Spleen (tissue), 7 donors: ENCODE results near the gene GRK5.

Experiments used
- CTCF ChIP-seq, 11 experiments: fragments of 200-600 bp in 7 of 11; fragments of 450-650 bp in 4 of 11; sonication (generic) in 4 of 11; IDR thresholded peaks in 8 of 11; conservative IDR thresholded peaks in 3 of 11; 1 replicate in 7 of 11; 2 replicates in 4 of 11; pipeline versions ENCODE4 v1.4.0 to v1.8.0; 2016 to 2021; ENCODE audit warnings: antibody characterized with exemption in 11 of 11, inconsistent platforms in 4 of 11, mild to moderate bottlenecking in 1 of 11
- POLR2A ChIP-seq, 3 donors: fragments of 450-650 bp; IDR thresholded peaks; one replicate each; pipeline ENCODE4 v1.5.1; 2017; ENCODE audit warnings: antibody characterized with exemption in 3 of 3, mild to moderate bottlenecking in 1 of 3
- POLR2AphosphoS5 ChIP-seq, 3 donors: sonication (generic); formaldehyde crosslinking; IDR thresholded peaks; one replicate each; pipeline ENCODE4 v1.5.1; 2017; ENCODE audit warnings: antibody characterized with exemption in 3 of 3
- donor health status: DM: no; HTN: no; CAD: no; lungs with moderate emphysema.
- donor health status: DM: no; HTN: no; CAD: no.
- donor health status: DM: no; HTN: no; CAD: no.

DNA sequence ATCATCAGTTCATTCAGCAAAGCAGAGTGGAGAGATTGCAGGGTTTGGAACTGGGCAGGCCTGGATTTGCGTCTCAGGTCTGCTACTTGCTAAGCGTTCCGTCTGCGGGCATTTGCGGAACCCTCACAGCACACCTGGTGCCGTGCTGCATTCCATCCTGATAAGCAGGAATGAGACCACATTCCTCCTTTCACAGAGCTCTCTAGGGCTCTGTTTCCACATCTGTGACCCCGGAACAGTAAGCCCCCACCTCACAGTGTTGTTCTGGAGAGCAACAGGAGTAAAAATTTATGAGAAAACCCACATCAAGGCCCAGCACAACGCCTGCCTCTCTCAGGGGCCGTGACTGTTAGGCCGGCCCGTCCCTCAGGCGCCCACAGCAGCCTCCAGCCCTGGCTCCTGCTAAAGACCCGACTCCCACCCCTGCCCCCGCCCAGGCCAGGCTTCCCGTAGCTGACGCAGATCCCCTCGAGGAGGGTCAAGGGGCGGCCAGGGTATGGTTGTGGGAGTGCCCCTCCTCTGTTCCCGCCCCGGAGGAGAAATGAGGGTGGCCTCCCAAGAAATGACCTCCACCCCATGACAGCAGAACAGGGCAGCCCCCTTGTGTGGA lies 206.2 kb downstream of the GRK5 start:
- no peak for TF ChIP-seq CTCF (IDR thresholded peaks at IDR 0.05 in 8 of 11, conservative IDR thresholded peaks at IDR 0.05 in 3 of 11)
- peak; percentile 47 to 86 (median 83) for TF ChIP-seq POLR2AphosphoS5 (IDR thresholded peaks at IDR 0.05)
- TF ChIP-seq POLR2A (IDR thresholded peaks at IDR 0.05): no peak
